Stomach (tissue), 4 donors: Measurements from ENCODE around the gene NOC4L.

ENCODE experiments used
- CTCF ChIP-seq, 7 experiments: fragments of 450-650 bp in 4 of 7; fragments of 200-600 bp in 3 of 7; sonication (generic) in 3 of 7; IDR thresholded peaks; one replicate each; pipeline ENCODE4 v1.5.1; 2016 to 2019; ENCODE audit warnings: antibody characterized with exemption in 7 of 7, control low read depth in 2 of 7, mild to moderate bottlenecking in 1 of 7
- EP300 ChIP-seq: sonication (generic); formaldehyde crosslinking; IDR thresholded peaks from one replicate; pipeline ENCODE4 v1.6.1; 2017; ENCODE audit warnings: antibody characterized with exemption
- POLR2A ChIP-seq, 4 donors: fragments of 450-650 bp; IDR thresholded peaks; one replicate each; pipeline ENCODE4 v1.6.1; 2016; ENCODE audit warnings: antibody characterized with exemption in 4 of 4, control low read depth in 2 of 4, mild to moderate bottlenecking in 1 of 4, moderate library complexity in 1 of 4
- POLR2AphosphoS5 ChIP-seq, 3 donors: sonication (generic); formaldehyde crosslinking; IDR thresholded peaks; one replicate each; pipeline ENCODE4 v1.6.1; 2016; ENCODE audit warnings: antibody characterized with exemption in 3 of 3

GRCh38 chr12:132144810-132145168 is 532 bp downstream of the NOC4L start:
- TF ChIP-seq POLR2A (IDR thresholded peaks at IDR 0.05) (no peak), EP300 (no peak), POLR2AphosphoS5 (IDR thresholded peaks at IDR 0.05) (no peak), CTCF (IDR thresholded peaks at IDR 0.05) (no peak)
